ENCODE data around the gene KRT82.

DNA sequence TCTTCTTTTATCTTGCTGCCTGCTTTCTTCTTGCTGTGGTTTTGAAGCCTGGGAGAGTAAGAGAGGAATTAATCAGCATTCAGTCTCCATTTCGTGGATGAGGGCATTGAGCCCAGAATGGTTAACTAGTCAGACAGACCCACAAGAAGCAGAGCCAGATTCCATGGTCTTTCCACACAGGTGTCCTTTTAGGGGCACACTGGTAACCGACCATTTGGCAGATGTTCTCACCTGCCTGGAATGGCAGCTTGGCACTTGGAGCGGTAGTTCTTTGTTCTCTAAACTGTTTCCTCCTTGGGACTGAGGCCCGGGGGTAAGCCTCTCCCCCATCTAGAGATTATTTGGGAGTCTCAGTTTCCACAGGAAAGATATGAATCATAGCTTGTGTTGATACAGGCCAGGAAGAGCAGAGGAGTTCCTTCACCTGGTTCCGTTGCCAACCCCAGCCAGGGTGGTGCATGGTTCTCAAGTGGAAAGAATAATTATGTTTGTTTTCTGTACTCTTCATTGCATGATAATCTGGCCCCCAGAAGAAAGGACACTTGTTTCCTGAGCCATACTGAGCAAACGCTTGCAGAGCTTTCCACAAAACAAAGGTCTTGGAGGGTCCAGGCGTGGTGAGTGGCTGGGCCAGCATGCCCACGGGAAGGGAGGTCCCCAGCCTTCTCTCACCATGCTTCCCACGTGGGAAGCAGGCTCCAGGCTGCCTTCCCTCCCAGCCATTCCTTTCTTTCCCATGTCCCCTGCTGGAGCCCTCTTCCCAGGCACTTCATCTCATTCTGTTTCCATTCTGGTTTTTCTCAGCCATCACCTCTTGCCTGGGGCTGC, 30.1 kb upstream of the KRT82 start:
- TF ChIP-seq, protein P1, sequence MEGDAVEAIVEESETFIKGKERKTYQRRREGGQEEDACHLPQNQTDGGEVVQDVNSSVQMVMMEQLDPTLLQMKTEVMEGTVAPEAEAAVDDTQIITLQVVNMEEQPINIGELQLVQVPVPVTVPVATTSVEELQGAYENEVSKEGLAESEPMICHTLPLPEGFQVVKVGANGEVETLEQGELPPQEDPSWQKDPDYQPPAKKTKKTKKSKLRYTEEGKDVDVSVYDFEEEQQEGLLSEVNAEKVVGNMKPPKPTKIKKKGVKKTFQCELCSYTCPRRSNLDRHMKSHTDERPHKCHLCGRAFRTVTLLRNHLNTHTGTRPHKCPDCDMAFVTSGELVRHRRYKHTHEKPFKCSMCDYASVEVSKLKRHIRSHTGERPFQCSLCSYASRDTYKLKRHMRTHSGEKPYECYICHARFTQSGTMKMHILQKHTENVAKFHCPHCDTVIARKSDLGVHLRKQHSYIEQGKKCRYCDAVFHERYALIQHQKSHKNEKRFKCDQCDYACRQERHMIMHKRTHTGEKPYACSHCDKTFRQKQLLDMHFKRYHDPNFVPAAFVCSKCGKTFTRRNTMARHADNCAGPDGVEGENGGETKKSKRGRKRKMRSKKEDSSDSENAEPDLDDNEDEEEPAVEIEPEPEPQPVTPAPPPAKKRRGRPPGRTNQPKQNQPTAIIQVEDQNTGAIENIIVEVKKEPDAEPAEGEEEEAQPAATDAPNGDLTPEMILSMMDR (IDR thresholded peaks at IDR 0.05) = no peak
- TF ChIP-seq POLR2A (IDR thresholded peaks at IDR 0.05) = no peak

Measured in thyroid gland (tissue), 4 donors.